Activated T-helper 1 cell treated with anti-CD3 and anti-CD28 coated beads, Interleukin-12 subunit alpha, Interleukin-12 subunit beta, Interleukin-2, Interleukin-4 antibody, amounts not matched to agents 30 ng/mL and 10 ng/mL and 1 ng/mL, durations not matched to agents 14 hours and 24 hours and 36 hours (primary cell): ENCODE measurements around the gene PCDHGA8. TPM values are rescaled to one million over a fixed set of nuclear protein-coding genes. Genes with fewer than 3 reads are reported as not detected.
"Not testable (repeated sequence)": the region's sequence is repeated elsewhere in the genome, so short reads cannot be mapped to it uniquely, and the experiment has no call there.

Source experiments
- DNase-seq: peaks from one replicate; pipeline ENCODE4 v3.0.0; 2021; ENCODE audit warnings: low spot score
- H3K27ac Mint-ChIP-seq: one replicate; pipeline ENCODE4 v1.8.0; 2021; ENCODE audit warnings: mild to moderate bottlenecking, mixed read lengths
- H3K27me3 Mint-ChIP-seq: one replicate; pipeline ENCODE4 v1.8.0; 2022; ENCODE audit warnings: mild to moderate bottlenecking, moderate library complexity, mixed read lengths; ENCODE audit not compliant: insufficient read depth
- H3K36me3 Mint-ChIP-seq: one replicate; pipeline ENCODE4 v1.8.0; 2021; ENCODE audit warnings: low read depth, mixed read lengths
- H3K4me1 Mint-ChIP-seq: one replicate; pipeline ENCODE4 v1.8.0; 2021; ENCODE audit warnings: low read depth, mixed read lengths
- H3K4me3 Mint-ChIP-seq: one replicate; pipeline ENCODE4 v1.8.0; 2021; ENCODE audit warnings: mild to moderate bottlenecking, moderate library complexity, mixed read lengths
- H3K9me3 Mint-ChIP-seq: one replicate; pipeline ENCODE4 v1.8.0; 2021; ENCODE audit warnings: mixed read lengths
- intact Hi-C: fragments of 100-400 bp; cut with micrococcal nuclease; formaldehyde crosslinking; loops from one replicate; pipeline ENCODE4 v1.15.1; 2024
- total RNA-seq: library from RNA; stranded (reverse); gene quantifications from 2 replicates; pipeline ENCODE4 v1.2.3, GENCODE V29; 2022

PCDHGA8 gene
- total RNA-seq, 1 donor from 2014 or later: 0.03 TPM

DNA sequence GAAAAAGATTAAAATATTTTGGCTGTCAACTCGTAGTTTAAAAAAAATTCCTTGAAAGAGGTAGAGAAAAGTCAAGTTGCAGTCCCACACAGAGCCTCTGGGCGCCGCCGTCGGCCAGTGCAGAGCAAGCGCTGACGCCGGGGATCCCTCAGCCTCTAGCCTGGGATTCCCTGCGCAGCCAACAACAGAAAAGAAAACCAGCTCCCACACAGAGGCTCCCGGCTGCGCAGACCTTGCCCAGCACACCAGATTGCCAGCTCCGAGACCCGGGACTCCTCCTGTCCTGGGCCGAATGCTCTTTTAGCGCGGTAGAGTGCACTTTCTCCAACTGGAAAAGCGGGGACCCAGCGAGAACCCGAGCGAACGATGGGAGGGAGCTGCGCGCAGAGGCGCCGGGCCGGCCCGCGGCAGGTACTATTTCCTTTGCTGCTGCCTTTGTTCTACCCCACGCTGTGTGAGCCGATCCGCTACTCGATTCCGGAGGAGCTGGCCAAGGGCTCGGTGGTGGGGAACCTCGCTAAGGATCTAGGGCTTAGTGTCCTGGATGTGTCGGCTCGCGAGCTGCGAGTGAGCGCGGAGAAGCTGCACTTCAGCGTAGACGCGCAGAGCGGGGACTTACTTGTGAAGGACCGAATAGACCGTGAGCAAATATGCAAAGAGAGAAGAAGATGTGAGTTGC is 25.2 kb downstream of the PCDHGA8 start, which contains the start of gene PCDHGB7:
PCDHGB7 (plus strand) TSS at position 184 of the 679 bp plus-strand sequence; CDS start at position 367, 183 bp downstream.
- intact Hi-C loops: loop anchor here (1.0 to 10.0 kb wide), 5 partner anchors 95 to 573 kb away; partner anchors contain the start of genes PCDH1, PCDHA8 and PCDHA9
- Mint-ChIP-seq H3K4me3 (peak within 1 kb of the TSS; percentile 76), H3K4me1 (peaks cover 21% of the 10 kb centered on the region), H3K9me3 (peaks cover 37% of the 10 kb centered on the region), H3K27me3 (peaks cover 55% of the 10 kb centered on the region)
- DNase-seq: peak; percentile 30
- H3K27ac Mint-ChIP-seq, H3K36me3 Mint-ChIP-seq: not testable (repeated sequence)

DNA sequence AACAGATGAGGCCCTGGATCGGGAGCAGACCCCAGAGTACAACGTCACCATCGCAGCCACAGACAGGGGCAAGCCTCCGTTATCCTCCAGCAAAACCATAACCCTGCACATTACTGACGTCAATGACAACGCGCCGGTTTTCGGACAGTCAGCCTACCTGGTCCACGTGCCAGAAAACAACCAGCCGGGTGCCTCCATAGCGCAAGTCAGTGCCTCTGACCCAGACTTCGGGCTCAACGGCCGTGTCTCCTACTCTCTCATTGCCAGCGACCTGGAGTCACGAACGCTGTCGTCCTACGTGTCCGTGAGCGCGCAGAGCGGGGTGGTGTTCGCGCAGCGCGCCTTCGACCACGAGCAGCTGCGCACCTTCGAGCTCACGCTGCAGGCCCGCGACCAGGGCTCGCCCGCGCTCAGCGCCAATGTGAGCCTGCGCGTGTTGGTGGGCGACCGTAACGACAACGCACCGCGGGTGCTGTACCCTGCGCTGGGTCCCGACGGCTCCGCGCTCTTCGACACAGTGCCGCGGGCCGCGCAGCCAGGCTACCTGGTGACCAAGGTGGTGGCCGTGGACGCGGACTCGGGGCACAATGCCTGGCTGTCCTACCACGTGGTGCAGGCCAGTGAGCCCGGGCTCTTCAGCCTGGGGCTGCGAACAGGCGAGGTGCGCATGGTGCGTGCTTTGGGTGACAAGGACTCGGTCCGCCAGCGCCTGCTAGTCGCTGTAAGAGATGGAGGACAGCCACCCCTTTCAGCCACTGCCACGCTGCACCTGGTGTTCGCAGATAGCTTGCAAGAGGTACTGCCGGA is 26.8 kb downstream of the PCDHGA8 start:
- no peak overlapping the region for H3K4me3 Mint-ChIP-seq
- DNase-seq: no peak
- intact Hi-C loops: loop anchor here (5.0 to 10.0 kb wide), 2 partner anchors 458 to 574 kb away; partner anchors contain the start of genes PCDH1, PCDHA8 and PCDHA9
- H3K4me1 Mint-ChIP-seq: peaks cover 14% of the 10 kb centered on the region
- peaks cover 9% of the 10 kb centered on the region for H3K36me3 Mint-ChIP-seq
- peaks cover 53% of the 10 kb centered on the region for H3K27me3 Mint-ChIP-seq
- peaks cover 33% of the 10 kb centered on the region for H3K9me3 Mint-ChIP-seq
- H3K27ac Mint-ChIP-seq: no peak overlapping the region

DNA sequence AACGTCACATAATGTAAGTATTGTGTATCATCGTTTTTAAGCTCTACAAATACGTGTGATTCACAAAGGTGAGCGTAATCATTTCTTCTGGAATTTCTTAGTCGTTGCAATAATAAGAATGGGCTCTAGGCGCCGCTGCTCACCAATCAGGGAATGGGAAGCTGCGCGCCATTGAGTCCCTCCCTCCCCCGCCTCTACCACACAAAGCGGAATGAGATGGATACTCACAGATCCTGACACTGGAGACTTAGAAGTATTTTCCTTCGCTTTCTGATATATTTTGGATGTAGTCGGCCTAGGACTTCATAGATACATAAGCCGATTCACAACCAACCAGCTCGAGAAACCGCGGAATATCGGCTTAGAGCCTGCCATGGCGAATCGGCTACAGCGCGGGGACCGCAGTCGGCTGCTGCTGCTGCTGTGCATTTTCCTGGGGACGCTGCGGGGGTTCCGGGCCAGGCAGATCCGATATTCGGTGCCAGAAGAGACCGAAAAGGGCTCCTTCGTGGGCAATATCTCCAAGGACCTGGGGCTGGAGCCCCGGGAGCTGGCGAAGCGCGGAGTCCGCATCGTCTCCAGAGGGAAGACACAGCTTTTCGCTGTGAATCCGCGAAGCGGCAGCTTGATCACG is 28.5 kb downstream of the PCDHGA8 start, which contains the start of gene PCDHGA11:
PCDHGA11 (plus strand) TSS at position 197 of the 634 bp plus-strand sequence; CDS start at position 374, 177 bp downstream.
- H3K27ac Mint-ChIP-seq: peak within 1 kb of the TSS; percentile 55

DNA sequence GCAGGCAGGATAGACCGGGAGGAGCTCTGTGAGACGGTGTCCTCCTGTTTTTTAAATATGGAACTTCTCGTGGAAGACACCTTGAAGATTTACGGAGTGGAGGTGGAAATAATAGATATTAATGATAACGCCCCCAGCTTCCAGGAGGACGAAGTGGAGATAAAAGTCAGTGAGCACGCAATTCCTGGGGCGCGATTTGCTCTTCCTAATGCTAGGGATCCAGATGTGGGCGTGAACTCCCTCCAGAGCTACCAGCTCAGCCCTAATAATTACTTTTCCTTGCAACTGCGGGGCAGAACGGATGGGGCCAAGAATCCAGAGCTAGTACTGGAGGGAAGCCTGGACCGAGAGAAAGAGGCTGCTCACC is 29.0 kb downstream of the PCDHGA8 start:
- intact Hi-C loops: loop anchor here (5.0 kb wide), 5 partner anchors 34 to 189 kb away; partner anchors contain the start of genes PCDHGA2, PCDHGA5, PCDHGB4 and PCDHGC3

More for the DNA sequence above, 28.5 kb downstream of the PCDHGA8 start, which contains the start of gene PCDHGA11:
- H3K36me3 Mint-ChIP-seq: peaks cover 9% of the 10 kb centered on the region
- peak within 1 kb of the TSS; percentile 86 for H3K4me3 Mint-ChIP-seq
- H3K27me3 Mint-ChIP-seq: peaks cover 49% of the 10 kb centered on the region
- intact Hi-C loops: loop anchor here (5.0 kb wide), 5 partner anchors 34 to 189 kb away; partner anchors contain the start of genes PCDHGA2, PCDHGA5, PCDHGB4 and PCDHGC3
- peaks cover 14% of the 10 kb centered on the region for H3K4me1 Mint-ChIP-seq
- DNase-seq: peak; percentile 23
- peaks cover 29% of the 10 kb centered on the region for H3K9me3 Mint-ChIP-seq

GRCh38 chr5:141422742-141423291 is 30.4 kb downstream of the PCDHGA8 start:
- Mint-ChIP-seq H3K36me3 (peaks cover 9% of the 10 kb centered on the region), H3K9me3 (peaks cover 29% of the 10 kb centered on the region), H3K27ac (no peak overlapping the region), H3K4me3 (no peak overlapping the region), H3K4me1 (peaks cover 9% of the 10 kb centered on the region), H3K27me3 (peaks cover 43% of the 10 kb centered on the region)
- intact Hi-C loops: loop anchor here (5.0 kb wide), 5 partner anchors 36 to 191 kb away; partner anchors contain the start of genes PCDHGA2, PCDHGA5, PCDHGB4 and PCDHGC3
- DNase-seq: no peak

More for the DNA sequence above, 29.0 kb downstream of the PCDHGA8 start:
- Mint-ChIP-seq H3K4me3 (peak overlapping the region; percentile 86), H3K9me3 (peaks cover 29% of the 10 kb centered on the region), H3K27me3 (peaks cover 46% of the 10 kb centered on the region), H3K4me1 (peaks cover 14% of the 10 kb centered on the region), H3K36me3 (peaks cover 9% of the 10 kb centered on the region), H3K27ac (peak overlapping the region; percentile 55)
- no peak for DNase-seq

GRCh38 chr5:141427783-141428426 is 35.5 kb downstream of the PCDHGA8 start:
- H3K27me3 Mint-ChIP-seq: peaks cover 24% of the 10 kb centered on the region
- H3K4me3 Mint-ChIP-seq: no peak overlapping the region
- H3K4me1 Mint-ChIP-seq: no peaks in the 10 kb centered on the region
- no peak for DNase-seq
- H3K36me3 Mint-ChIP-seq: no peaks in the 10 kb centered on the region
- peaks cover 28% of the 10 kb centered on the region for H3K9me3 Mint-ChIP-seq
- intact Hi-C loops: no loop called here
- no peak overlapping the region for H3K27ac Mint-ChIP-seq

GRCh38 chr5:141430332-141431113 is 38.1 kb downstream of the PCDHGA8 start, which contains the start of gene PCDHGA12:
PCDHGA12 (plus strand) TSS chr5:141430507; CDS start chr5:141430760, 253 bp downstream.
- DNase-seq: no peak
- H3K27ac Mint-ChIP-seq: peak within 1 kb of the TSS; percentile 67
- H3K9me3 Mint-ChIP-seq: peaks cover 32% of the 10 kb centered on the region

DNA sequence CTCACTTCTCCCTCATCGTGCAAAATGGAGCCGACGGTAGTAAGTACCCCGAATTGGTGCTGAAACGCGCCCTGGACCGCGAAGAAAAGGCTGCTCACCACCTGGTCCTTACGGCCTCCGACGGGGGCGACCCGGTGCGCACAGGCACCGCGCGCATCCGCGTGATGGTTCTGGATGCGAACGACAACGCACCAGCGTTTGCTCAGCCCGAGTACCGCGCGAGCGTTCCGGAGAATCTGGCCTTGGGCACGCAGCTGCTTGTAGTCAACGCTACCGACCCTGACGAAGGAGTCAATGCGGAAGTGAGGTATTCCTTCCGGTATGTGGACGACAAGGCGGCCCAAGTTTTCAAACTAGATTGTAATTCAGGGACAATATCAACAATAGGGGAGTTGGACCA is 38.9 kb downstream of the PCDHGA8 start:
- no peak for DNase-seq
- intact Hi-C loops: no loop called here

More at GRCh38 chr5:141430332-141431113, 38.1 kb downstream of the PCDHGA8 start, which contains the start of gene PCDHGA12:
- intact Hi-C loops: loop anchor here (1.0 kb wide), 1 partner anchor 83 kb away; no protein-coding TSS in a partner anchor
- no peaks in the 10 kb centered on the region for H3K36me3 Mint-ChIP-seq
- H3K4me1 Mint-ChIP-seq: no peaks in the 10 kb centered on the region
- peak within 1 kb of the TSS; percentile 73 for H3K4me3 Mint-ChIP-seq
- H3K27me3 Mint-ChIP-seq: peaks cover 17% of the 10 kb centered on the region

GRCh38 chr5:141432308-141432707 is 39.9 kb downstream of the PCDHGA8 start:
- Mint-ChIP-seq H3K27me3 (peaks cover 16% of the 10 kb centered on the region), H3K9me3 (peaks cover 32% of the 10 kb centered on the region)
- intact Hi-C loops, DNase-seq, H3K36me3 Mint-ChIP-seq, H3K4me3 Mint-ChIP-seq, H3K27ac Mint-ChIP-seq, H3K4me1 Mint-ChIP-seq: not testable (repeated sequence)

More for the DNA sequence above, 38.9 kb downstream of the PCDHGA8 start:
- H3K27me3 Mint-ChIP-seq: peaks cover 16% of the 10 kb centered on the region
- H3K9me3 Mint-ChIP-seq: peaks cover 32% of the 10 kb centered on the region
- H3K36me3 Mint-ChIP-seq: no peaks in the 10 kb centered on the region
- H3K27ac Mint-ChIP-seq: no peak overlapping the region
- H3K4me1 Mint-ChIP-seq: no peaks in the 10 kb centered on the region
- peak overlapping the region; percentile 73 for H3K4me3 Mint-ChIP-seq

DNA sequence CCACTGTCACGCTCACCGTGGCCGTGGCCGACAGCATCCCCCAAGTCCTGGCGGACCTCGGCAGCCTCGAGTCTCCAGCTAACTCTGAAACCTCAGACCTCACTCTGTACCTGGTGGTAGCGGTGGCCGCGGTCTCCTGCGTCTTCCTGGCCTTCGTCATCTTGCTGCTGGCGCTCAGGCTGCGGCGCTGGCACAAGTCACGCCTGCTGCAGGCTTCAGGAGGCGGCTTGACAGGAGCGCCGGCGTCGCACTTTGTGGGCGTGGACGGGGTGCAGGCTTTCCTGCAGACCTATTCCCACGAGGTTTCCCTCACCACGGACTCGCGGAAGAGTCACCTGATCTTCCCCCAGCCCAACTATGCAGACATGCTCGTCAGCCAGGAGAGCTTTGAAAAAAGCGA is 40.3 kb downstream of the PCDHGA8 start:
- H3K4me1 Mint-ChIP-seq, intact Hi-C loops, H3K36me3 Mint-ChIP-seq, H3K4me3 Mint-ChIP-seq, DNase-seq, H3K27ac Mint-ChIP-seq: not testable (repeated sequence)
- peaks cover 32% of the 10 kb centered on the region for H3K9me3 Mint-ChIP-seq
- H3K27me3 Mint-ChIP-seq: peaks cover 16% of the 10 kb centered on the region

- Mint-ChIP-seq H3K9me3 (peaks cover 26% of the 10 kb centered on the region), H3K27ac (no peak overlapping the region), H3K36me3 (no peaks in the 10 kb centered on the region), H3K4me3 (no peak overlapping the region), H3K4me1 (no peaks in the 10 kb centered on the region), H3K27me3 (peaks cover 12% of the 10 kb centered on the region)
- no peak for DNase-seq
- intact Hi-C loops: loop anchor here (2.0 kb wide), 1 partner anchor 33 kb away; no protein-coding TSS in a partner anchor
Observed at GRCh38 chr5:141434006-141434405, 41.6 kb downstream of the PCDHGA8 start.
